Dermis lymphatic vessel endothelial cell (primary cell): ENCODE results near the gene CRBN. TPM values are rescaled to one million over a fixed set of nuclear protein-coding genes. Genes with fewer than 3 reads are reported as not detected.

Source experiments
- total RNA-seq: library from RNA; depleted of rRNA; stranded (reverse); fragments of >200 nt; gene quantifications from 2 replicates; pipeline ENCODE4 v1.2.1, GENCODE V29; 2014

Gene CRBN
- 88.0 and 104 TPM in 2 replicates for total RNA-seq

DNA sequence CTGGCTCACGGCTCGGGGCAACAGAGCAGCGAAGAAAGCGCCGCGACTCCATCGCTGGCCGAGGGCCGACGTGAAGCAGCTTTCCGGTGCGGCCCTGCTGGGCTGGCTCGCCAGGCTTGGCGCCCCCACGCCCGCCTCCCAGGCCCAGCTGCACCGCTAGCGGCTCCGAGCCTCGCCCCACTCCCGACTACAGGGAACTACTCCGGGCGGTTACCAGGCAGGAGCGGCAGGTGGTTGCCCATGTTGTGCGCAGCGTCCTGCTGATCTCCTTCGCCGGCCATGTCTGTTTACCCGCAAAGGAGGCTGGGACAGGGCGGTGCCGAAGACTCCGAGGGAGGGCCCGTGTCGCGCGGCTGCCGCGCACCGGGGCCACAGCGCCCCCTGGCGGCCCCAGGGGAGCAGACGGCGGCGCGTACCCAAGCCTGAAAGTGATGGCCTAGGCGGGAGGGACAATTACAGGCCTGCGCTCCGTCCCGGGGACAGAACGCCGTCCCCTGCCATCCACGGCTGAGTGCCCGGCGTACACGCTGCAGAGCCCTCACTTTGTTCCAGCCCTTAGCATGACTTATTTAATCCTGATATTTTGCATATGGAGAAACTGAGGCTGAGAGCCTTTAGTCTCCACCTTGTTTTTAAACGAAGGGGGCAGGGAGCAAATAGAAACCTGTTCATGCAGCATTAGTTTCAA, at the start of gene CRBN:
TSS of gene CRBN (minus strand) at position 285 of the 688 bp plus-strand sequence. CDS start at position 281, 4 bp downstream.

DNA sequence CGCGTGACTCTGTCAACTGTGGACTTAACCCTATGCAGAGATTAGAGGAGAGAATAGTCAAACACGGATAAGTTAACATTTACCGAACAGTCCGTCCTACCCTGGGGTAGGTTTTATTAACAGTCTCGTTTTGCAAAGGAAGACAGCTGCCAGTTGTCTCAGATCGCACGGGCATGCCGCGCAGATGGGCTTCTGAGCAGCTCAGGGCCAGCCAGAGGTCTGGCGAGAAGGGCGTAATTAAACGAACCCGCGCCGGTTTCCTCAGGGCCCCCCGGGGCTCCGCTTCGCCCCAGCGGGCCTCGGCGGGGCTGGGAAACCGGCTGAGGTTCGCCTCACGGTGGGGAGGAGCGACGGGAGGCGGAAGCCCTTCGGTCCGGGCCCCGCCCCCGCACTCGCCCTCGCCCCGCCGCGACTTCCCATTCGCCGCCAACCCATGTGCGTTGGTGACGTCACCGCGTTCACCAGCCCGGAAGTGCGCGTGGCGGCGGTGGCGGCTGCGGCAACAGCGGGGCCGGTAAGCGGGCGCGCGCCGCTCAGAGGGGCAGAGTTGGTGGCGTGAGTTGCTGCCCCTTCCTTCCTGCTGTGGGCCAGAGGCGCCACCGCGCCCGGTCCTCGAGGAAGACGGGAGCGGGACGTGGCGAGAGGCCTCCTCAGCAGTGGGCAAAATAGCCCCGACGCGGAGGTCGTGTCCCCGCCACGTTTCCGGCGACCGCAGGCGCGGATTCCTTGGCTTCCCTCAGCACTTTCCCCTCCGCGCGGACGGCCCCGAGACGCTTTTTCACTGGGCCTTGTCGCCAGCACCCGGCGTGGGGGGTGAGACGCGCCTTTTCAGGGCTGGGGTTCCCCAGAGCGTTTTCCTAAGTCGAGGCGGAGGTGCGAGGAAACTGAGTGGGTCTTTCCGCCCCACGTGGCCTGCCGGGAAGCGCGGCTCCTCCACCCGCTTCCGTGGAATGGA, 52.7 kb downstream of the CRBN start, which contains the start of gene TRNT1:
TSS of gene TRNT1 (plus strand) at position 464 of the 955 bp plus-strand sequence. CDS start 2,101 bp downstream, outside the sequence.

DNA sequence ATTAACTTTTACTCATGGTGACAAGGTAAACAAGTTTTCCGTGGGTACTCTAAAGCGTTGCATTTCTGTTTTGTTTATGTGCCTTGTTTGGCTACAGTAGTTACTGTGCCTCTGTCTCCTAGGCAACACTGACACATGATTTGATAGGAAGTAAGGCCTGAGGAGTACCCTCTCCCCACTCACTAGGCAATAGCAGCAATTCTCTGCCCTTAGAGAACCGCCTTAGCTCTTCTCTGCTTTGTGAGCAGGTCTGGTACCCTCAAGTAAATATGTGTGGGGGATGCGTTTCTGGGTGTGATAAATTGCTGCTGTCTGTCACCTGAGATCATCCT, 69.2 kb downstream of the CRBN start, which contains the start of gene IL5RA:
TSS of gene IL5RA (minus strand) at position 76 of the 332 bp plus-strand sequence. CDS start 5,390 bp downstream, outside the sequence.

Other genes starting within 250 kb of the CRBN start
- gene IL5RA, start 69.3 kb downstream of the CRBN start, total RNA-seq: not detected in 2 replicates
- 20.3 and 28.0 TPM in 2 replicates for gene TRNT1, start 52.8 kb downstream of the CRBN start, total RNA-seq